ENCODE measurements around the gene TRRAP. TPM values are rescaled to one million over a fixed set of nuclear protein-coding genes. Genes with fewer than 3 reads are reported as not detected.

Gene TRRAP
- total and polyA plus RNA-seq, 8 donors, result 4.3 to 38.0 (median 15.7) TPM

GRCh38 chr7:98958968-98959367 is 80.6 kb downstream of the TRRAP start:
- Histone ChIP-seq H3K4me3 (no peak overlapping the region), H3K9me3 (no peaks in the 10 kb centered on the region), H3K4me1 (no peaks in the 10 kb centered on the region), H3K27ac (no peak overlapping the region), H3K27me3 (no peaks in the 10 kb centered on the region), H3K36me3 (peaks cover 80 to 100% (median 99%) of the 10 kb centered on the region in 4 donors)
- intact Hi-C loops (cut with DNase I; ENCODE audit: low total_unique reads), result no loop called here
- WGBS, 5 donors, result 89 to 96% (median 94%) methylated on average over 9 of the region's 9 CpGs
- TF ChIP-seq POLR2A (IDR thresholded peaks at IDR 0.05), result no peak
- no peak for DNase-seq

GRCh38 chr7:98963305-98963704 is 85.0 kb downstream of the TRRAP start:
- DNase-seq, result no peak
- Histone ChIP-seq H3K4me3 (no peak overlapping the region), H3K27me3 (no peaks in the 10 kb centered on the region), H3K27ac (no peak overlapping the region), H3K9me3 (no peaks in the 10 kb centered on the region), H3K36me3 (peaks cover 83 to 100% (median 99%) of the 10 kb centered on the region in 4 donors), H3K4me1 (no peaks in the 10 kb centered on the region)
- no peak for TF ChIP-seq POLR2AphosphoS5 (IDR thresholded peaks at IDR 0.05)
- TF ChIP-seq EP300 (IDR thresholded peaks at IDR 0.05), result no peak
- no peak for TF ChIP-seq POLR2A (IDR thresholded peaks at IDR 0.05)
- no peak for TF ChIP-seq CTCF (IDR thresholded peaks at IDR 0.05)
- 94 to 97% (median 95%) methylated on average over 10 of the region's 10 CpGs for WGBS, 5 donors
- intact Hi-C loops (cut with DNase I; ENCODE audit: low total_unique reads), result no loop called here

- no peak overlapping the region for H3K27ac ChIP-seq
- H3K36me3 ChIP-seq, result peaks cover 84 to 100% (median 99%) of the 10 kb centered on the region in 4 donors
- WGBS, 5 donors, result 95 to 97% (median 96%) methylated on average over 10 of the region's 10 CpGs
- no peaks in the 10 kb centered on the region for H3K4me1 ChIP-seq
- no peak for TF ChIP-seq POLR2AphosphoS5 (IDR thresholded peaks at IDR 0.05)
- no peak for TF ChIP-seq POLR2A (IDR thresholded peaks at IDR 0.05)
- no peak for TF ChIP-seq CTCF (IDR thresholded peaks at IDR 0.05)
- no peak for TF ChIP-seq EP300 (IDR thresholded peaks at IDR 0.05)
- H3K4me3 ChIP-seq, result no peak overlapping the region
- no peaks in the 10 kb centered on the region for H3K9me3 ChIP-seq
- no peak for DNase-seq
- H3K27me3 ChIP-seq, result no peaks in the 10 kb centered on the region
- intact Hi-C loops (cut with DNase I; ENCODE audit: low total_unique reads), result no loop called here
These were observed 86.3 kb downstream of the TRRAP start for GRCh38 chr7:98964596-98964995.

- no peak for DNase-seq
- H3K9me3 ChIP-seq, result no peaks in the 10 kb centered on the region
- H3K27me3 ChIP-seq, result no peaks in the 10 kb centered on the region
- WGBS, 5 donors, result 73 to 78% (median 76%) methylated on average over 14 of the region's 14 CpGs
- no peak for TF ChIP-seq CTCF (IDR thresholded peaks at IDR 0.05)
- no peak for TF ChIP-seq POLR2A (IDR thresholded peaks at IDR 0.05)
- no peak for TF ChIP-seq EP300 (IDR thresholded peaks at IDR 0.05)
- no peak for TF ChIP-seq POLR2AphosphoS5 (IDR thresholded peaks at IDR 0.05)
- H3K4me1 ChIP-seq, result no peaks in the 10 kb centered on the region
- H3K27ac ChIP-seq, result no peak overlapping the region
- no peak overlapping the region for H3K4me3 ChIP-seq
- intact Hi-C loops (cut with DNase I; ENCODE audit: low total_unique reads), result no loop called here
- peaks cover 95 to 100% (median 100%) of the 10 kb centered on the region in 4 donors for H3K36me3 ChIP-seq
These were observed 90.3 kb downstream of the TRRAP start for GRCh38 chr7:98968621-98969020.

GRCh38 chr7:98969386-98969785 is 91.1 kb downstream of the TRRAP start:
- Histone ChIP-seq H3K27me3 (no peaks in the 10 kb centered on the region), H3K4me1 (no peaks in the 10 kb centered on the region), H3K36me3 (peaks cover 95 to 100% (median 100%) of the 10 kb centered on the region in 4 donors), H3K4me3 (no peak overlapping the region), H3K27ac (no peak overlapping the region), H3K9me3 (no peaks in the 10 kb centered on the region)
- WGBS, 5 donors, result 94 to 98% (median 96%) methylated on average over 8 to 11 of the region's 11 CpGs
- intact Hi-C loops (cut with DNase I; ENCODE audit: low total_unique reads), result no loop called here
- DNase-seq, result no peak
- TF ChIP-seq POLR2A (IDR thresholded peaks at IDR 0.05), result no peak
- TF ChIP-seq EP300 (IDR thresholded peaks at IDR 0.05), result no peak
- TF ChIP-seq POLR2AphosphoS5 (IDR thresholded peaks at IDR 0.05), result no peak
- TF ChIP-seq CTCF (IDR thresholded peaks at IDR 0.05), result no peak
